IPS DF 6.9 (cell line): Measurements from ENCODE around the gene SPG11.
"Not testable (repeated sequence)": the region's sequence is repeated elsewhere in the genome, so short reads cannot be mapped to it uniquely, and the experiment has no call there.

Experiments used
- DNase-seq: peaks from one replicate; pipeline ENCODE4 v3.0.0-alpha.2; 2013; ENCODE audit warnings: low read depth, low spot score
- H3K27ac ChIP-seq: one replicate; pipeline ENCODE4 v1.5.1; 2013; ENCODE audit warnings: low read length, control low read depth
- H3K27me3 ChIP-seq: 2 replicates; pipeline ENCODE4 v1.6.1; 2013; ENCODE audit warnings: mild to moderate bottlenecking, low read length; ENCODE audit not compliant: control insufficient read depth, insufficient read depth
- H3K36me3 ChIP-seq: 2 replicates; pipeline ENCODE4 v1.6.1; 2013; ENCODE audit warnings: low read length; ENCODE audit not compliant: control insufficient read depth, insufficient read depth
- H3K4me1 ChIP-seq: 2 replicates; pipeline ENCODE4 v1.6.1; 2013; ENCODE audit warnings: low read length; ENCODE audit not compliant: control insufficient read depth, insufficient read depth
- H3K4me3 ChIP-seq: 2 replicates; pipeline ENCODE4 v1.5.1; 2013; ENCODE audit warnings: mild to moderate bottlenecking, low read length
- H3K9me3 ChIP-seq: 2 replicates; pipeline ENCODE4 v1.6.1; 2013; ENCODE audit warnings: low read length, inconsistent platforms; ENCODE audit not compliant: control insufficient read depth, insufficient read depth
- whole genome bisulfite sequencing: extraction: QIAGEN DNeasy Blood & Tissue Kit; methylation state at CpG from one replicate; pipeline ENCODE4 v1.1.7; 2013; ENCODE audit warnings: mixed read lengths, missing lambda C conversion rate; ENCODE audit not compliant: insufficient read length, insufficient coverage; 5-methylcytosine and 5-hydroxymethylcytosine counted together

SPG11 gene

GRCh38 chr15:44705986-44706385 lies 42.5 kb upstream of the SPG11 start:
- Histone ChIP-seq H3K27ac (no peak overlapping the region), H3K27me3 (no peaks in the 10 kb centered on the region), H3K9me3 (no peaks in the 10 kb centered on the region), H3K4me3 (no peak overlapping the region), H3K36me3 (no peaks in the 10 kb centered on the region), H3K4me1 (no peaks in the 10 kb centered on the region)
- DNase-seq, result no peak
- WGBS, result no CpG with 5 or more reads among the region's 1 CpG

GRCh38 chr15:44700676-44701075 lies 37.2 kb upstream of the SPG11 start:
- not testable (repeated sequence) for H3K9me3 ChIP-seq, H3K27me3 ChIP-seq, DNase-seq, H3K27ac ChIP-seq, H3K4me3 ChIP-seq, H3K4me1 ChIP-seq, H3K36me3 ChIP-seq

GRCh38 chr15:44698641-44699040 lies 35.2 kb upstream of the SPG11 start:
- H3K4me3 ChIP-seq, result no peak overlapping the region
- no peak overlapping the region for H3K27ac ChIP-seq
- H3K4me1 ChIP-seq, result no peaks in the 10 kb centered on the region
- no peaks in the 10 kb centered on the region for H3K27me3 ChIP-seq
- WGBS, result no CpG with 5 or more reads among the region's 2 CpGs
- no peak for DNase-seq
- no peaks in the 10 kb centered on the region for H3K36me3 ChIP-seq
- no peaks in the 10 kb centered on the region for H3K9me3 ChIP-seq

- Histone ChIP-seq H3K4me3 (no peak overlapping the region), H3K4me1 (no peaks in the 10 kb centered on the region), H3K27me3 (no peaks in the 10 kb centered on the region), H3K27ac (no peak overlapping the region), H3K36me3 (no peaks in the 10 kb centered on the region), H3K9me3 (no peaks in the 10 kb centered on the region)
- no peak for DNase-seq
These were observed 33.6 kb upstream of the SPG11 start for GRCh38 chr15:44697014-44697413.

- Histone ChIP-seq H3K9me3 (no peaks in the 10 kb centered on the region), H3K4me1 (no peaks in the 10 kb centered on the region), H3K27ac (no peak overlapping the region), H3K27me3 (no peaks in the 10 kb centered on the region), H3K4me3 (no peak overlapping the region), H3K36me3 (no peaks in the 10 kb centered on the region)
- WGBS, result no CpG with 5 or more reads among the region's 3 CpGs
- DNase-seq, result no peak
These were observed 31.8 kb upstream of the SPG11 start for GRCh38 chr15:44695294-44695693.

GRCh38 chr15:44694416-44694815 lies 31.0 kb upstream of the SPG11 start:
- no CpG with 5 or more reads among the region's 4 CpGs for WGBS
- H3K27ac ChIP-seq, result no peak overlapping the region
- DNase-seq, result no peak
- H3K36me3 ChIP-seq, result no peaks in the 10 kb centered on the region
- no peaks in the 10 kb centered on the region for H3K27me3 ChIP-seq
- H3K4me3 ChIP-seq, result no peak overlapping the region
- H3K4me1 ChIP-seq, result no peaks in the 10 kb centered on the region
- H3K9me3 ChIP-seq, result no peaks in the 10 kb centered on the region

- no peaks in the 10 kb centered on the region for H3K27me3 ChIP-seq
- no peak overlapping the region for H3K4me3 ChIP-seq
- no peaks in the 10 kb centered on the region for H3K4me1 ChIP-seq
- WGBS, result no CpG with 5 or more reads among the region's 1 CpG
- no peak overlapping the region for H3K27ac ChIP-seq
- no peaks in the 10 kb centered on the region for H3K9me3 ChIP-seq
- DNase-seq, result no peak
- no peaks in the 10 kb centered on the region for H3K36me3 ChIP-seq
These were observed 29.2 kb upstream of the SPG11 start for GRCh38 chr15:44692659-44693058.

- H3K36me3 ChIP-seq, H3K4me3 ChIP-seq, H3K27ac ChIP-seq, H3K9me3 ChIP-seq, DNase-seq, H3K27me3 ChIP-seq, H3K4me1 ChIP-seq: not testable (repeated sequence)
- no CpG with 5 or more reads among the region's 1 CpG for WGBS
These were observed 26.8 kb upstream of the SPG11 start for GRCh38 chr15:44690245-44690644.

- not testable (repeated sequence) for H3K4me1 ChIP-seq, DNase-seq, H3K27me3 ChIP-seq, H3K9me3 ChIP-seq, H3K27ac ChIP-seq, H3K36me3 ChIP-seq, H3K4me3 ChIP-seq
- no CpG with 5 or more reads among the region's 2 CpGs for WGBS
These were observed 25.9 kb upstream of the SPG11 start for GRCh38 chr15:44689318-44689717.

- not testable (repeated sequence) for H3K4me1 ChIP-seq, H3K36me3 ChIP-seq, H3K27me3 ChIP-seq, DNase-seq, H3K4me3 ChIP-seq, H3K27ac ChIP-seq, H3K9me3 ChIP-seq
- no CpG with 5 or more reads among the region's 8 CpGs for WGBS
These were observed 19.6 kb upstream of the SPG11 start for GRCh38 chr15:44682809-44683682.

- Histone ChIP-seq H3K27ac (no peak overlapping the region), H3K27me3 (no peaks in the 10 kb centered on the region), H3K36me3 (no peaks in the 10 kb centered on the region), H3K4me3 (no peak overlapping the region), H3K9me3 (0 out of 2 replicates have a peak, but pooled peaks cover 1% of the 10 kb centered on the region), H3K4me1 (peaks cover 3% of the 10 kb centered on the region; the same call in 1 of the 2 replicates)
- DNase-seq, result no peak
- no CpG with 5 or more reads among the region's 2 CpGs for WGBS
These were observed 18.7 kb upstream of the SPG11 start for GRCh38 chr15:44682211-44682610.
